Left renal cortex interstitium (tissue), 4 donors: ENCODE measurements around the gene IFIT3. TPM values are rescaled to one million over a fixed set of nuclear protein-coding genes. Genes with fewer than 3 reads are reported as not detected.

Experiments used
- DNase-seq, 4 donors: peaks; one replicate each; pipeline ENCODE4 v3.0.0-alpha.2; 2013; ENCODE audit warnings: low read depth in 4 of 4, low spot score in 2 of 4, missing footprints in 1 of 4
- polyA plus RNA-seq, 4 donors: library from polyadenylated mRNA; unstranded; fragments of 120-200 nt; gene quantifications; one replicate each; pipeline ENCODE4 v1.2.1, GENCODE V29; 2013; ENCODE audit not compliant: insufficient read length in 4 of 4

Gene IFIT3
- polyA plus RNA-seq, 4 donors = 11.7 to 18.7 (median 14.2) TPM

- DNase-seq = no peak
Observed at GRCh38 chr10:89382757-89383156, 55.0 kb downstream of the IFIT3 start.

- DNase-seq = no peak
Observed at GRCh38 chr10:89384474-89385340, 56.9 kb downstream of the IFIT3 start.

DNA sequence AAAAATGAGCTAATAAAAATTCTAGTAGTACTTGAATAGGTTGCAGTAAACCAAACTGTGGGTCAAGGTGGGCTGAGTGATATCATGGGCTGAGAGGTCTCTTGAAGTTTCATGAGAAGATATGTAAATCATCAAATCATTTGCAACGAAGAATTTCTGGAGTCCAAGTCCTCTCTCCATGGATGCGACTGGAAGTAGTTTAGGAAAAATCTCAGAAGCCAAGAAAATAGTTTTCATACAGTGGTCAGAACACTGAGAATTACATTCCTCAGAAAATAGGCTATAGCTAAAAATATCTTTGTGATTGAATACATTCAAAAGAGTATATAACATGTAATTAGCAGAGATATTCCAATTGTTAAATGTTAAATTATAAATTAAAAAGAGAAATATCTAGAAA, 61.0 kb downstream of the IFIT3 start:
- DNase-seq = no peak

GRCh38 chr10:89389254-89389653, 61.5 kb downstream of the IFIT3 start:
- no peak for DNase-seq

Other genes with a start within 250 kb of the IFIT3 start
- under 1 TPM in 3 of 4 donors, not detected in 1; 0.19 to 0.21 (median 0.21) TPM for gene CH25H, start 120.7 kb upstream of the IFIT3 start, polyA plus RNA-seq
- gene LIPA, start 76.2 kb upstream of the IFIT3 start, polyA plus RNA-seq = 10 to 100 TPM; 39.1 to 60.4 (median 47.1) TPM
- gene IFIT2, start 26.0 kb upstream of the IFIT3 start, polyA plus RNA-seq = 10 to 100 TPM in 1 of 4 donors, 1 to 10 TPM in 3; 6.6 to 12.8 (median 8.1) TPM
- gene IFIT1B, start 50.1 kb downstream of the IFIT3 start, polyA plus RNA-seq = under 1 TPM in 3 of 4 donors, not detected in 1; 0.09 to 0.38 (median 0.21) TPM
- gene IFIT1, start 64.6 kb downstream of the IFIT3 start, polyA plus RNA-seq = 10 to 100 TPM; 14.5 to 20.7 (median 17.6) TPM
- 10 to 100 TPM; 11.1 to 20.3 (median 16.3) TPM for gene IFIT5, start 86.6 kb downstream of the IFIT3 start, polyA plus RNA-seq
- 10 to 100 TPM; 27.3 to 35.1 (median 29.6) TPM for gene SLC16A12, start 207.6 kb downstream of the IFIT3 start, polyA plus RNA-seq